Parathyroid adenoma (tissue), 2 donors: ENCODE results near the gene SYT13.

Source experiments
- H2AFZ ChIP-seq: fragments of 300-600 bp; sonication (generic); one replicate; pipeline ENCODE4 v1.7.0; 2017; ENCODE audit warnings: antibody characterized with exemption, mild to moderate bottlenecking
- H3K27ac ChIP-seq: fragments of 300-600 bp; sonication (generic); one replicate; pipeline ENCODE4 v1.7.0; 2017
- H3K27me3 ChIP-seq: fragments of 300-600 bp; sonication (generic); one replicate; pipeline ENCODE4 v1.7.0; 2017; ENCODE audit warnings: low read length; ENCODE audit not compliant: control insufficient read depth, insufficient read depth
- H3K36me3 ChIP-seq: fragments of 300-600 bp; sonication (generic); one replicate; pipeline ENCODE4 v1.7.0; 2017; ENCODE audit warnings: low read length; ENCODE audit not compliant: control insufficient read depth, insufficient read depth
- H3K4me1 ChIP-seq: fragments of 300-600 bp; sonication (generic); one replicate; pipeline ENCODE4 v1.7.0; 2017; ENCODE audit warnings: control low read depth
- H3K4me2 ChIP-seq: fragments of 300-600 bp; sonication (generic); one replicate; pipeline ENCODE4 v1.7.0; 2017; ENCODE audit warnings: low read length
- H3K4me3 ChIP-seq: fragments of 300-600 bp; sonication (generic); one replicate; pipeline ENCODE4 v1.7.0; 2017; ENCODE audit warnings: low read depth, low read length
- H3K79me2 ChIP-seq: fragments of 300-600 bp; sonication (generic); one replicate; pipeline ENCODE4 v1.7.0; 2017; ENCODE audit warnings: control low read depth
- H3K9ac ChIP-seq: fragments of 300-600 bp; sonication (generic); one replicate; pipeline ENCODE4 v1.7.0; 2017; ENCODE audit warnings: mild to moderate bottlenecking
- H3K9me3 ChIP-seq: fragments of 300-600 bp; sonication (generic); one replicate; pipeline ENCODE4 v1.7.0; 2017; ENCODE audit warnings: low read length; ENCODE audit not compliant: control insufficient read depth
- CTCF ChIP-seq: fragments of 300-600 bp; sonication (generic); IDR thresholded peaks from one replicate; pipeline ENCODE4 v1.7.0; 2017; ENCODE audit warnings: antibody characterized with exemption, mild to moderate bottlenecking
- donor health status: primary hyperparathyroidism.

The SYT13 gene

GRCh38 chr11:45285930-45286632, at the start of gene SYT13:
TSS of gene SYT13 (minus strand) at chr11:45286341. CDS start at chr11:45286207, 134 bp downstream.
- Histone ChIP-seq H3K27ac (no peak within 1 kb of the TSS), H3K9ac (no peak within 1 kb of the TSS), H3K27me3 (no peaks in the 10 kb centered on the region), H2AFZ (peak within 1 kb of the TSS; percentile 50), H3K4me2 (peak within 1 kb of the TSS; percentile 35), H3K9me3 (no peaks in the 10 kb centered on the region), H3K4me1 (no peaks in the 10 kb centered on the region), H3K79me2 (no peaks in the 10 kb centered on the region), H3K4me3 (peak within 1 kb of the TSS; percentile 2), H3K36me3 (no peaks in the 10 kb centered on the region)
- no peak for TF ChIP-seq CTCF

GRCh38 chr11:45335434-45335833, 49.3 kb upstream of the SYT13 start:
- TF ChIP-seq CTCF: no peak
- H3K4me2 ChIP-seq: no peak overlapping the region
- no peaks in the 10 kb centered on the region for H3K27me3 ChIP-seq
- no peaks in the 10 kb centered on the region for H3K79me2 ChIP-seq
- H3K36me3 ChIP-seq: no peaks in the 10 kb centered on the region
- H3K27ac ChIP-seq: no peak overlapping the region
- H3K4me3 ChIP-seq: no peak overlapping the region
- no peak overlapping the region for H2AFZ ChIP-seq
- H3K9me3 ChIP-seq: no peaks in the 10 kb centered on the region
- no peaks in the 10 kb centered on the region for H3K4me1 ChIP-seq
- no peak overlapping the region for H3K9ac ChIP-seq

- Histone ChIP-seq H2AFZ (no peak overlapping the region), H3K9me3 (no peaks in the 10 kb centered on the region), H3K36me3 (no peaks in the 10 kb centered on the region), H3K4me3 (no peak overlapping the region), H3K9ac (no peak overlapping the region), H3K4me1 (no peaks in the 10 kb centered on the region), H3K79me2 (no peaks in the 10 kb centered on the region), H3K27ac (no peak overlapping the region), H3K4me2 (no peak overlapping the region), H3K27me3 (no peaks in the 10 kb centered on the region)
- TF ChIP-seq CTCF: no peak
These were observed 48.7 kb upstream of the SYT13 start for GRCh38 chr11:45334836-45335235.

- Histone ChIP-seq H3K4me1 (no peaks in the 10 kb centered on the region), H3K36me3 (no peaks in the 10 kb centered on the region), H3K9ac (no peak overlapping the region), H3K4me2 (no peak overlapping the region), H3K79me2 (no peaks in the 10 kb centered on the region), H3K27me3 (no peaks in the 10 kb centered on the region), H3K27ac (no peak overlapping the region), H2AFZ (no peak overlapping the region), H3K9me3 (no peaks in the 10 kb centered on the region), H3K4me3 (no peak overlapping the region)
- TF ChIP-seq CTCF: no peak
These were observed 48.3 kb upstream of the SYT13 start for GRCh38 chr11:45334410-45334809.
